Body of pancreas (tissue), 4 donors: ENCODE data around the gene PHTF1. TPM values are rescaled to one million over a fixed set of nuclear protein-coding genes. Genes with fewer than 3 reads are reported as not detected.

Experiments
- ATAC-seq: fragments of 150-250 bp; one replicate; pipeline ENCODE4 v1.9.1; 2016
- DNase-seq, 4 donors: peaks; one replicate each; pipeline ENCODE4 v3.0.0-alpha.2; 2019
- H3K27ac ChIP-seq, 4 donors: fragments of 200-600 bp; sonication (generic); 1 replicate in 3 of 4; 2 replicates in 1 of 4; pipeline versions ENCODE4 v1.5.1 to v1.6.1; 2016 to 2019; ENCODE audit warnings: mild to moderate bottlenecking in 1 of 4, mixed read lengths in 1 of 4, moderate library complexity in 1 of 4
- H3K27me3 ChIP-seq, 2 donors: fragments of 200-600 bp; sonication (generic); one replicate each; pipeline ENCODE4 v1.6.0; 2016; ENCODE audit warnings: mild to moderate bottlenecking in 1 of 2
- H3K36me3 ChIP-seq, 2 donors: fragments of 200-600 bp; sonication (generic); replicated peaks in 1 of 2; 2 replicates each; pipeline ENCODE4 v1.5.1; 2016; ENCODE audit warnings: low read depth in 2 of 2; ENCODE audit not compliant: insufficient read depth in 1 of 2
- H3K4me1 ChIP-seq: fragments of 200-600 bp; sonication (generic); one replicate; pipeline ENCODE4 v1.6.0; 2016
- H3K4me3 ChIP-seq, 2 donors: fragments of 200-600 bp; sonication (generic); 1 replicate in 1 of 2; 2 replicates in 1 of 2; pipeline ENCODE4 v1.5.1; 2016 to 2019
- H3K9me3 ChIP-seq, 3 donors: fragments of 200-600 bp; sonication (generic); 1 replicate in 2 of 3; 2 replicates in 1 of 3; pipeline ENCODE4 v1.5.1; 2016
- CTCF ChIP-seq, 7 experiments: fragments of 450-650 bp in 4 of 7; fragments of 200-600 bp in 3 of 7; sonication (generic) in 3 of 7; IDR thresholded peaks; one replicate each; pipeline ENCODE4 v1.5.1; 2016 to 2019; ENCODE audit warnings: antibody characterized with exemption in 7 of 7
- POLR2A ChIP-seq, 3 donors: fragments of 450-650 bp; IDR thresholded peaks; one replicate each; pipeline ENCODE4 v1.6.1; 2016; ENCODE audit warnings: antibody characterized with exemption in 3 of 3, mild to moderate bottlenecking in 2 of 3
- WGBS, 2 donors: methylation state at CpG; one replicate each; pipeline ENCODE4 v1.1.5; 2017; 5-methylcytosine and 5-hydroxymethylcytosine counted together
- intact Hi-C: fragments of 100-400 bp; cut with DNase I; formaldehyde crosslinking; loops from one replicate; pipeline ENCODE4 v1.15.1; 2023
- total RNA-seq, 2 donors: library from RNA; depleted of rRNA; stranded (reverse); fragments of >200 nt; gene quantifications; one replicate each; pipeline ENCODE4 v1.1.0, GENCODE V29; 2016

PHTF1 gene
- 10 to 100 TPM in 1 of 2 donors, 1 to 10 TPM in 1; 9.3 to 29.7 TPM for total RNA-seq

GRCh38 chr1:113759333-113760101 lies at the start of gene PHTF1:
PHTF1 (minus strand) TSS chr1:113759486; CDS start chr1:113758703, 783 bp downstream.
- ATAC-seq (peak; percentile 83), DNase-seq (peak; percentile 67 to 77 (median 73))
- Histone ChIP-seq H3K27ac (peak within 1 kb of the TSS; percentile 86 to 95 (median 92)), H3K27me3 (no peaks in the 10 kb centered on the region), H3K4me3 (peak within 1 kb of the TSS; percentile 63 to 100), H3K4me1 (peaks cover 19% of the 10 kb centered on the region), H3K36me3 (no peaks in the 10 kb centered on the region), H3K9me3 (no peaks in the 10 kb centered on the region)
- intact Hi-C loops = no loop called here
- TF ChIP-seq POLR2A (IDR thresholded peaks at IDR 0.05) = peak; percentile 63 to 88 (median 84)
- no peak for TF ChIP-seq CTCF (IDR thresholded peaks at IDR 0.05)
- WGBS, 2 donors = 0 to 1% methylated on average over 25 to 45 of the region's 47 CpGs

- peaks cover 67% of the 10 kb centered on the region for H3K4me1 ChIP-seq
- DNase-seq (no peak), ATAC-seq (no peak)
- no peak overlapping the region for H3K4me3 ChIP-seq
- no peaks in the 10 kb centered on the region for H3K27me3 ChIP-seq
- peak overlapping the region in 3 of 4 donors; percentile 53 to 99 (median 99) for H3K27ac ChIP-seq
- H3K9me3 ChIP-seq = no peaks in the 10 kb centered on the region
- H3K36me3 ChIP-seq = no peaks in the 10 kb centered on the region
- intact Hi-C loops = no loop called here
- no peak for TF ChIP-seq POLR2A (IDR thresholded peaks at IDR 0.05)
- no peak for TF ChIP-seq CTCF (IDR thresholded peaks at IDR 0.05)
- 72 to 79% methylated on average over 4 of the region's 4 CpGs for WGBS, 2 donors
Observed at GRCh38 chr1:113808450-113809195, 49.3 kb upstream of the PHTF1 start.

GRCh38 chr1:113805639-113806038 lies 46.4 kb upstream of the PHTF1 start:
- H3K9me3 ChIP-seq = no peaks in the 10 kb centered on the region
- H3K4me1 ChIP-seq = peaks cover 88% of the 10 kb centered on the region
- no peak for TF ChIP-seq POLR2A (IDR thresholded peaks at IDR 0.05)
- no peak for TF ChIP-seq CTCF (IDR thresholded peaks at IDR 0.05)
- no peak overlapping the region for H3K4me3 ChIP-seq
- H3K27me3 ChIP-seq = no peaks in the 10 kb centered on the region
- no peak for ATAC-seq
- intact Hi-C loops = no loop called here
- no peak for DNase-seq
- H3K36me3 ChIP-seq = no peaks in the 10 kb centered on the region
- peak overlapping the region; percentile 61 to 96 (median 77) for H3K27ac ChIP-seq
- WGBS, 2 donors = 89 to 92% methylated on average over 4 of the region's 4 CpGs

GRCh38 chr1:113805256-113805531 lies 45.9 kb upstream of the PHTF1 start:
- WGBS, 2 donors = 89 to 91% methylated on average over 6 of the region's 6 CpGs
- Histone ChIP-seq H3K27ac (peak overlapping the region; percentile 61 to 96 (median 77)), H3K4me3 (no peak overlapping the region), H3K9me3 (no peaks in the 10 kb centered on the region), H3K36me3 (no peaks in the 10 kb centered on the region), H3K4me1 (peaks cover 89% of the 10 kb centered on the region), H3K27me3 (no peaks in the 10 kb centered on the region)
- TF ChIP-seq CTCF (IDR thresholded peaks at IDR 0.05) = no peak
- TF ChIP-seq POLR2A (IDR thresholded peaks at IDR 0.05) = no peak
- ATAC-seq (no peak), DNase-seq (no peak)
- intact Hi-C loops = no loop called here
